ENCODE data around the gene AOAH.
"Not testable (repeated sequence)": the region's sequence is repeated elsewhere in the genome, so short reads cannot be mapped to it uniquely, and the experiment has no call there.

Gene AOAH

GRCh38 chr7:36469236-36469635 is 255.1 kb downstream of the AOAH start:
- no peak for DNase-seq (ENCODE audit: low read depth in 2 of 2)

GRCh38 chr7:36468370-36469101 is 255.8 kb downstream of the AOAH start:
- no peak for DNase-seq (ENCODE audit: low read depth in 2 of 2)

GRCh38 chr7:36466001-36466400 is 258.3 kb downstream of the AOAH start:
- not testable (repeated sequence) for DNase-seq (ENCODE audit: low read depth in 2 of 2)

GRCh38 chr7:36464271-36464670 is 260.0 kb downstream of the AOAH start:
- DNase-seq (ENCODE audit: low read depth in 2 of 2) = no peak
